SK-N-DZ (cell line): ENCODE data around the gene ZSCAN10.

Experiments
- DNase-seq: peaks from one replicate; pipeline ENCODE4 v3.0.0-alpha.2; 2015; ENCODE audit warnings: low spot score

ZSCAN10 gene

GRCh38 chr16:3112058-3112880 lies 13.2 kb upstream of the ZSCAN10 start, which contains the start of gene ZNF205:
TSS of gene ZNF205 (plus strand) at chr16:3112586. CDS start at chr16:3113431, 845 bp downstream.
- peak; percentile 80 for DNase-seq

- peak; percentile 91 for DNase-seq
Measured at GRCh38 chr16:3106205-3106928, 7.3 kb upstream of the ZSCAN10 start.

GRCh38 chr16:3101841-3102470 lies 2.9 kb upstream of the ZSCAN10 start:
- no peak for DNase-seq

- peak; percentile 53 for DNase-seq
Measured at GRCh38 chr16:3101018-3101840, 2.1 kb upstream of the ZSCAN10 start.

GRCh38 chr16:3099732-3100499 lies 822 bp upstream of the ZSCAN10 start:
- DNase-seq = peak; percentile 82

DNA sequence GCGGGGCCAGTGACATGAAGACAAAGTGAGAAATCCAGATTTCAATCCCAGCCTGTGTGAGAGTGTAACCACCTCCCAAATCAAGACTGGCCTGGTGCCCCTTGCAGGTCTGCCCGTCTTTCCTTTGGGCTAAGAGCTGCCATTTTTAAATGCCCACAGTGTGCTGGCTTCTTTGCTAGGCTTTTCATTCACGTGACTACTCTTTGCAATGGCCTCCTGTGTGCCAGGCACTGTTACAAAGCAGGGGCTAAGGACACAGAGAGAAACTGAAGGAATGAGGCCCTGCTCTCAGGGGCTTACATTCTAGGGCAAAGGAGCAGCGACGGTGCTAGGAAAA lies 269 bp upstream of the ZSCAN10 start:
- no peak for DNase-seq

- DNase-seq = no peak
Measured at GRCh38 chr16:3097266-3097665, 1.8 kb downstream of the ZSCAN10 start.

GRCh38 chr16:3096362-3096761 lies 2.7 kb downstream of the ZSCAN10 start:
- DNase-seq = no peak

GRCh38 chr16:3095869-3096268 lies 3.2 kb downstream of the ZSCAN10 start:
- no peak for DNase-seq

GRCh38 chr16:3094289-3095027 lies 4.6 kb downstream of the ZSCAN10 start:
- DNase-seq = no peak

- no peak for DNase-seq
Measured at GRCh38 chr16:3092501-3092941, 6.6 kb downstream of the ZSCAN10 start.

- DNase-seq = no peak
Measured at GRCh38 chr16:3091551-3091950, 7.5 kb downstream of the ZSCAN10 start.

DNA sequence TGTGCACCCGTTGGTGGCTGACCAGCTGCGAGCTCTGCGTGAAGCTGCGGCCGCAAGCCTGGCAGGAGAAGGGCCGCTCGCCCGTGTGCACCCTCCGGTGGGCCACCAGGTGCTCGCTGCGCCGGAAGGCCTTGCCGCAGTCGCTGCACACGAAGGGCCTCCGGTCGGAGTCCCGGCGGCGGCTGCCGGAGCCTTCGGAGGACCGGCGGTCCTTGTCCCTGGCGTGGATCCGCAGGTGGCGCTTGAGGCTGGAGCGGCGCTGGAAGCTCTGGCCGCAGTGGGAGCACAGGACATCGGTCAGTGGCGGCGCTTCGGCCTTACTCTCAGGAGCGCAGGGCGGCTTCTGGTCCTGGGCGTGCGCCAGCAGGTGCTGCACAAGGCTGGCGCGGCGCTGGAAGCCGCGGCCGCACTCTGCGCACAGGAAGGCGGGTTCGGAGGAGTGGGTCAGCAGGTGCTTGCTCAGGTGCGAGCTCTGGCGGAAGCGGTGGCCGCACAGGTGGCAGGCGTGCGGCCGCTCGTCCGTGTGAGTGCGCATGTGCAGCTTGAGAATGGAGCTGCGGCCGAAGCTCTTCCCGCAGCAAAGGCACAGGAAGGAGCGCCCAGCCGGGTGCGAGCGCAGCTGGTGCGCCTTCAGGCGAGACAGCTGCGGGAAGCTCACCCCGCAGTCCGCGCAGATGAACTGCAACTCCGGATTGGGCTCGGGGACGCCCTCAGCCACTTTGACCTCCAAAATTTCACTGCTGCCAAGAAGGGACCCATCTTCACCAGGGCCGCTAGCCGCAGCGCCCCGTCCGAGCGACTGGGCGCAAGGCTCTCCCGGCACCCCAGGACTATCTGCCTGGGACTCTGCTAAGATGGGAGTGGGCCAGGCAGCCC lies 9.1 kb downstream of the ZSCAN10 start:
- no peak for DNase-seq

GRCh38 chr16:3088925-3089716 lies 10.0 kb downstream of the ZSCAN10 start:
- DNase-seq = no peak

GRCh38 chr16:3088450-3088849 lies 10.6 kb downstream of the ZSCAN10 start:
- no peak for DNase-seq

DNA sequence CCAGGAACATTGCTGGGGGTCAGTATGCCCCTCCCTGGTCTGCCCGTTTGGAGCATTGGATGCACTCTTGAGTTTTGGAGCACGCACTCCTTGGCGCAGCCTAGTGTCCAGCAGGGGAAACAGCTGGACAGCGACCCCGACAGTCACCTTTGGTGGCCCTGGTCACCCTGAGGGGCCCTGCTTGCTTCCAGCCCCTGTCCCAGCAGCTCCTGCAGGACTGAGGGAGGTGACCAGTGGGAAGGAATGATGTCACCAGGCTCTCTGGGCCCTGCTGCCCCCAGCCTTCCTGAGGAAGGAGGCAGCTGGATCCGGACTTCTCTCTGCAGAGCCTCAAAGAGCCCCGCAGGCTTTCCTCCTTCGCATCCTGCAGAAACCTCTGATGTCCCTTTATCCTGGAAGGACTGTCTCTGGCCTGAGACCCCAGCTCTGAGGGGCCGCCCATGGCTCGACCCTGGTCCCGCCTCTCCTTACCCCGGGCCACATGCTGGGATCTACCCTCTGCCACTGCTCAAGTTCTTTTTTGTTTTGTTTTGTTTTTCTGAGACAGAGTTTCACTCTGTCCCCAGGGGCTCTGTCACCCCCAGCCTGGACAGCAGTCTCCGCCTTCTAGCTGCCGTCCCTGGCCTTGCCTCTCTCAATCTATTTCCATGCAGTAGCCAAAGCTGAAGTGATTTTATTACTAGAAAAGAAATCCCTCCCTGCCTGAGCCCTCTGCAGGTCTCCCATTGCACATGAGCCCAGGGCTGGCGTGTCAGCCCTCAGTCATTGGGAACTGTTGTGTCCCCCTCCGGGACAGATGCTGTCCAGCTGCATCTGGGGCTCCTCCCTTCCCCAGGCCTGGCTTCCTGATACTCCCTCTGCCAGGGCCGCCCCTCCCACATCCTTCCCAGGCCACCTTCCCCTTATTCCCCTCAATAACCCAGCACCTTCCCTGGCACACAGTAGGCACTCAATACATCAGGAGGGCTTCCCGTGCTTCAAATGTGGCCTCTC lies 11.6 kb downstream of the ZSCAN10 start:
- DNase-seq = no peak
